Lower leg skin (tissue), 4 donors: ENCODE data around the gene SP9. TPM values are rescaled to one million over a fixed set of nuclear protein-coding genes. Genes with fewer than 3 reads are reported as not detected.
"Not testable (repeated sequence)": the region's sequence is repeated elsewhere in the genome, so short reads cannot be mapped to it uniquely, and the experiment has no call there.

Source experiments
- DNase-seq, 2 donors: peaks; one replicate each; pipeline ENCODE4 v3.0.0-alpha.2; 2019; ENCODE audit warnings: low spot score in 2 of 2
- H3K4me3 ChIP-seq: fragments of 200-600 bp; sonication (generic); 2 replicates; pipeline ENCODE4 v1.5.1; 2017; ENCODE audit warnings: mild to moderate bottlenecking, low read depth; ENCODE audit not compliant: poor library complexity, severe bottlenecking
- CTCF ChIP-seq, 3 donors: fragments of 450-650 bp; IDR thresholded peaks; one replicate each; pipeline ENCODE4 v1.5.1; 2016; ENCODE audit warnings: antibody characterized with exemption in 3 of 3, mild to moderate bottlenecking in 3 of 3, moderate library complexity in 2 of 3
- POLR2A ChIP-seq, 2 donors: fragments of 450-650 bp; IDR thresholded peaks; one replicate each; pipeline ENCODE4 v1.6.1; 2016 to 2017; ENCODE audit warnings: antibody characterized with exemption in 2 of 2, mild to moderate bottlenecking in 1 of 2, moderate library complexity in 1 of 2
- WGBS, 2 donors: methylation state at CpG; one replicate each; pipeline ENCODE4 v1.1.5; 2018; 5-methylcytosine and 5-hydroxymethylcytosine counted together
- intact Hi-C: fragments of 100-400 bp; cut with DNase I; formaldehyde crosslinking; loops from one replicate; pipeline ENCODE4 v1.15.0; 2023; ENCODE audit warnings: low total_unique reads
- total RNA-seq, 4 donors: library from RNA; depleted of rRNA; stranded (reverse); fragments of >200 nt; gene quantifications; one replicate each; pipeline ENCODE4 v1.1.0, GENCODE V29; 2016

The SP9 gene
- total RNA-seq, 4 donors from 2014 or later, result 1.7 TPM; not detected in 3

GRCh38 chr2:174350018-174350417 lies 15.3 kb downstream of the SP9 start:
- DNase-seq, result no peak
- intact Hi-C loops, result loop anchor here (5.0 kb wide), 1 partner anchor 487 kb away; no protein-coding TSS in a partner anchor
- TF ChIP-seq POLR2A (IDR thresholded peaks at IDR 0.05) (no peak), CTCF (IDR thresholded peaks at IDR 0.05) (no peak)
- no peak overlapping the region for H3K4me3 ChIP-seq
- 75 to 82% methylated on average over 2 of the region's 2 CpGs for WGBS, 2 donors

GRCh38 chr2:174350593-174351181 lies 15.9 kb downstream of the SP9 start:
- 87 to 94% methylated on average over 2 of the region's 2 CpGs for WGBS, 2 donors
- no peak for DNase-seq
- no peak for TF ChIP-seq CTCF (IDR thresholded peaks at IDR 0.05)
- TF ChIP-seq POLR2A (IDR thresholded peaks at IDR 0.05), result no peak
- no peak overlapping the region for H3K4me3 ChIP-seq
- intact Hi-C loops, result loop anchor here (5.0 kb wide), 1 partner anchor 487 kb away; no protein-coding TSS in a partner anchor

GRCh38 chr2:174353004-174353403 lies 18.2 kb downstream of the SP9 start:
- intact Hi-C loops, result loop anchor here (5.0 kb wide), 1 partner anchor 484 kb away; no protein-coding TSS in a partner anchor
- no peak overlapping the region for H3K4me3 ChIP-seq
- TF ChIP-seq POLR2A (IDR thresholded peaks at IDR 0.05) (no peak), CTCF (IDR thresholded peaks at IDR 0.05) (no peak)
- no peak for DNase-seq
- 96 to 98% methylated on average over 1 of the region's 1 CpG for WGBS, 2 donors

- WGBS, 2 donors, result 87 to 92% methylated on average over 2 of the region's 2 CpGs
- no peak overlapping the region for H3K4me3 ChIP-seq
- TF ChIP-seq POLR2A (IDR thresholded peaks at IDR 0.05) (no peak), CTCF (IDR thresholded peaks at IDR 0.05) (no peak)
- intact Hi-C loops, result no loop called here
- no peak for DNase-seq
These were observed 21.6 kb downstream of the SP9 start for GRCh38 chr2:174356347-174356746.

GRCh38 chr2:174359663-174360062 lies 24.9 kb downstream of the SP9 start:
- 96% methylated on average over 4 of the region's 4 CpGs for WGBS, 2 donors
- H3K4me3 ChIP-seq, DNase-seq, intact Hi-C loops: not testable (repeated sequence)

- 85 to 93% methylated on average over 1 of the region's 1 CpG for WGBS, 2 donors
- H3K4me3 ChIP-seq, result no peak overlapping the region
These were observed 28.2 kb downstream of the SP9 start for GRCh38 chr2:174362949-174363348.

GRCh38 chr2:174363492-174364225 lies 28.9 kb downstream of the SP9 start:
- intact Hi-C loops, result not testable (repeated sequence)

More at GRCh38 chr2:174362949-174363348, 28.2 kb downstream of the SP9 start:
- no peak for TF ChIP-seq POLR2A (IDR thresholded peaks at IDR 0.05)
- no peak for TF ChIP-seq CTCF (IDR thresholded peaks at IDR 0.05)
- intact Hi-C loops, result no loop called here
- DNase-seq, result no peak

More at GRCh38 chr2:174363492-174364225, 28.9 kb downstream of the SP9 start:
- not testable (repeated sequence) for H3K4me3 ChIP-seq, DNase-seq
- WGBS, 2 donors, result 94 to 95% methylated on average over 6 of the region's 6 CpGs
